Measurements from ENCODE around the gene MUC22.

- TF ChIP-seq, protein P1, sequence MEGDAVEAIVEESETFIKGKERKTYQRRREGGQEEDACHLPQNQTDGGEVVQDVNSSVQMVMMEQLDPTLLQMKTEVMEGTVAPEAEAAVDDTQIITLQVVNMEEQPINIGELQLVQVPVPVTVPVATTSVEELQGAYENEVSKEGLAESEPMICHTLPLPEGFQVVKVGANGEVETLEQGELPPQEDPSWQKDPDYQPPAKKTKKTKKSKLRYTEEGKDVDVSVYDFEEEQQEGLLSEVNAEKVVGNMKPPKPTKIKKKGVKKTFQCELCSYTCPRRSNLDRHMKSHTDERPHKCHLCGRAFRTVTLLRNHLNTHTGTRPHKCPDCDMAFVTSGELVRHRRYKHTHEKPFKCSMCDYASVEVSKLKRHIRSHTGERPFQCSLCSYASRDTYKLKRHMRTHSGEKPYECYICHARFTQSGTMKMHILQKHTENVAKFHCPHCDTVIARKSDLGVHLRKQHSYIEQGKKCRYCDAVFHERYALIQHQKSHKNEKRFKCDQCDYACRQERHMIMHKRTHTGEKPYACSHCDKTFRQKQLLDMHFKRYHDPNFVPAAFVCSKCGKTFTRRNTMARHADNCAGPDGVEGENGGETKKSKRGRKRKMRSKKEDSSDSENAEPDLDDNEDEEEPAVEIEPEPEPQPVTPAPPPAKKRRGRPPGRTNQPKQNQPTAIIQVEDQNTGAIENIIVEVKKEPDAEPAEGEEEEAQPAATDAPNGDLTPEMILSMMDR (IDR thresholded peaks at IDR 0.05): no peak
- no peak for TF ChIP-seq POLR2A (IDR thresholded peaks at IDR 0.05)
Measured at GRCh38 chr6:31075528-31075927, 65.3 kb downstream of the MUC22 start.
